ENCODE results near the gene PCDH1. TPM values are rescaled to one million over a fixed set of nuclear protein-coding genes. Genes with fewer than 3 reads are reported as not detected.

The PCDH1 gene
- total RNA-seq, 1 experiment from 2014 or later: 146 TPM

DNA sequence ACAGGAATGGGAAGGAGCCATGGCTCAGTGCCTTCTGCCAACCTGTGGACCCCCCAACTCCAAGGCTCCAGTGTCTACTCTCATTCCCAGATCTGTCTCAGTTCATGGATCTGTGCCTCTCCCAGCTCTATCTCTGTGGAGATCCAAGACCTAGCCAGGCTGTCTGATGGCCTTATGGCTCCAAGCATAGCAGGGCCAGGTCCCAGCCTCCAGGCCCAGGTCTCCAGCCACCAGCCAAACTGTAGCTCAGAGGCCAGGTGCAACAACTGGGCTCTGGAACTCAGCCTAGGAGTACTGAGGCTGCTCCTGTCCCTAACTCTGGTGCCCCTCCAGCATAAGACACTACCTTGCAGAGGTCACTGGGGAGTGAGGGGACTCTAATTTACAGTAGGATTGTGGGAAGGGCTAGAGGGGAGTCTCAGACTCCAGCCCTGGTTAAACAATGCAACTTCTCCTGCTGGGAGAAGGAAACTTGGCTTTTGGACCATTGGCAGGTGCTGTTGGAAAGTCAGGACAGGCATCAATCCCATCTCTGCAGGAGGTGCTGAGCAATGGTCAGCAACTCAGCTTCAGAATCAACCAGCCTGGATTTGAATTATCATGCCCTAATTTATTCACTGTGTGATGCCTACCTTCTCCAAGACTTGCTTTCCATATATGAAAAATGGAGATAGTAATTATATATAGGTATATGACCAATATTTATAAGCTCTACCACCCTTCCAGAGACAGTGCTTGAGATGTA is 63.0 kb downstream of the PCDH1 start:
- intact Hi-C loops (cut with micrococcal nuclease; ENCODE audit: unreplicated experiment): no loop called here
- no peak for DNase-seq
- H3K36me3 Mint-ChIP-seq (ENCODE audit: insufficient read depth, unreplicated experiment): peaks cover 7% of the 10 kb centered on the region
- H3K9me3 Mint-ChIP-seq (ENCODE audit: low read depth, unreplicated experiment): no peaks in the 10 kb centered on the region
- no peak overlapping the region for H3K4me3 Mint-ChIP-seq (ENCODE audit: low read depth, unreplicated experiment)
- CTCF ChIA-PET: interaction anchor here (0.6 to 3.7 kb wide), 4 partner anchors 11 to 1052 kb away, joined by 3 to 15 read pairs (median 4); partner anchors contain the start of gene PCDH1
- H3K27ac Mint-ChIP-seq (ENCODE audit: unreplicated experiment): no peak overlapping the region
- TF ChIP-seq, protein P1, sequence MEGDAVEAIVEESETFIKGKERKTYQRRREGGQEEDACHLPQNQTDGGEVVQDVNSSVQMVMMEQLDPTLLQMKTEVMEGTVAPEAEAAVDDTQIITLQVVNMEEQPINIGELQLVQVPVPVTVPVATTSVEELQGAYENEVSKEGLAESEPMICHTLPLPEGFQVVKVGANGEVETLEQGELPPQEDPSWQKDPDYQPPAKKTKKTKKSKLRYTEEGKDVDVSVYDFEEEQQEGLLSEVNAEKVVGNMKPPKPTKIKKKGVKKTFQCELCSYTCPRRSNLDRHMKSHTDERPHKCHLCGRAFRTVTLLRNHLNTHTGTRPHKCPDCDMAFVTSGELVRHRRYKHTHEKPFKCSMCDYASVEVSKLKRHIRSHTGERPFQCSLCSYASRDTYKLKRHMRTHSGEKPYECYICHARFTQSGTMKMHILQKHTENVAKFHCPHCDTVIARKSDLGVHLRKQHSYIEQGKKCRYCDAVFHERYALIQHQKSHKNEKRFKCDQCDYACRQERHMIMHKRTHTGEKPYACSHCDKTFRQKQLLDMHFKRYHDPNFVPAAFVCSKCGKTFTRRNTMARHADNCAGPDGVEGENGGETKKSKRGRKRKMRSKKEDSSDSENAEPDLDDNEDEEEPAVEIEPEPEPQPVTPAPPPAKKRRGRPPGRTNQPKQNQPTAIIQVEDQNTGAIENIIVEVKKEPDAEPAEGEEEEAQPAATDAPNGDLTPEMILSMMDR (IDR thresholded peaks at IDR 0.05; ENCODE audit: unreplicated experiment): no peak
- no peaks in the 10 kb centered on the region for H3K4me1 Mint-ChIP-seq (ENCODE audit: low read depth, unreplicated experiment)
- BruUV-seq (replicated peaks): no TSS peak
- peaks cover 16% of the 10 kb centered on the region for H3K27me3 Mint-ChIP-seq (ENCODE audit: unreplicated experiment)

DNA sequence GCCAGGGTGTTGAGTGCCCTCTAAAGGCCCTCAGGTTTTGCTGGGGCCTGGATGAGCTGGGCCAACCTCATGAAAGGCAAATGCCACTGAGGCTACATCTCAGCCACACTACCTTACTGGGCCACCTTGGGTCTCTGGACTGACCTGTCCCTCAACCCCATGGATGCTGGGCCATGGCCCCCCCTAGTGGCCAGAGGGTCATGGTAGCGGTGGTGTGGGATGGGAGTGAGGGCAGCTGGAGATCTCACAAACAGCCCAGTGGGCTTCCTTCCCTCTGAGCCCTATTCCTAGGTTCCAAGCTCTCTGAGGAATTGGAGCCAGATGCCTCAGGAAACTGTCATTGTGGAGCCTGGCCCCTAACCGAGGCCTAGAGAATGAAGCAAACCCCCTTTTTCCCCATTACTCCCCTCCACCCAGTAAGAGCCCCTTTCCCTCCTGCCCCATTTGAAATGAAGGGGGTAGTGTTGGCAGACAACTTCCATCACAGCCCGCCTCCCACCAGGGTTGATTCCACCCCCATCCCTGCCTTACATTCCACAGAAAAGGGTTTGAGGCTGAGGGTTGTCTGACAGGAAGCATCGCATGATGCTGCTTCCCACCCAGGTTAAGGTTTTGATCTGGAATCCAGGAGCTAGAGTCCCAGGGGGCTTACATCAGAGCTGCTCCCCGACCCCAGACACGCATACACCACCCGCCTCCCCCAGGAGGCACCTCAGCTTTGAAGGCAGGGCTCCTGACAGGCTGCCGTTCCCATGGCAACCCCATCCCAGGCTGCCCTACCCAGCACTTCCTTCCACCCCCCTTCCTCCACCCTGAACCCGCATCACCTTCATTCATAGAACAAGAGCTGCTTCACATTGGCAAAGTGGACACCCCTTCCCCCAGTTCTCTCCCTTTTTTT is 63.9 kb downstream of the PCDH1 start:
- TF ChIP-seq, protein P1 (IDR thresholded peaks at IDR 0.05; ENCODE audit: unreplicated experiment): peak; percentile 75
- Mint-ChIP-seq H3K36me3 (ENCODE audit: insufficient read depth, unreplicated experiment) (no peaks in the 10 kb centered on the region), H3K4me3 (ENCODE audit: low read depth, unreplicated experiment) (no peak overlapping the region), H3K9me3 (ENCODE audit: low read depth, unreplicated experiment) (no peaks in the 10 kb centered on the region), H3K27ac (ENCODE audit: unreplicated experiment) (no peak overlapping the region), H3K27me3 (ENCODE audit: unreplicated experiment) (peaks cover 21% of the 10 kb centered on the region), H3K4me1 (ENCODE audit: low read depth, unreplicated experiment) (no peaks in the 10 kb centered on the region)
- peak; percentile 87 for DNase-seq
- intact Hi-C loops (cut with micrococcal nuclease; ENCODE audit: unreplicated experiment): loop anchor here (1.0 to 5.0 kb wide), 3 partner anchors 34 to 112 kb away; partner anchors contain the start of gene PCDH1
- no TSS peak for BruUV-seq (replicated peaks)
- CTCF ChIA-PET: interaction anchor here (0.7 to 3.7 kb wide), 7 partner anchors 57 to 147 kb away, joined by 3 to 15 read pairs (median 4); partner anchors contain the start of genes DELE1 and PCDH1

DNA sequence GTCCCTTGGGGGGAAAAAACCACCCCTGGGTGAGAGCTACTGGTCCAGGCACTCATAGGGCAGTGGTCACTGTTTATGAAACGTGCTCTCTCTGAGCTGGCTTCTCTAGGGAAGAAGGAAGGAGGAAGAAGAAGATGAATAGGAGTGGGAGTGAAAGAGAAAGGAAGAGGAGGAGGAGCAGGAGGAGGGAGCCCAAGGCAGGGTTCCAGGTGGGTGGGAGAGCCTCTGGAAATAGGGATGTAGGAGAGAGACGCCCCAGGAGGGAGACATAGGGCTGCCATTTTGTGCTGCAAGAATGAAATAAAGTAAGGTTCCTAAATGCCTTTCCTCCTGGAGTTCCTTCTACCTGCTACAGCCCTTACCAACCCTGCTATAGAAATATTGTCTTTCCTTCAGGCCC is 65.7 kb downstream of the PCDH1 start:
- no peaks in the 10 kb centered on the region for H3K4me1 Mint-ChIP-seq (ENCODE audit: low read depth, unreplicated experiment)
- no peak for DNase-seq
- H3K4me3 Mint-ChIP-seq (ENCODE audit: low read depth, unreplicated experiment): no peak overlapping the region
- no peaks in the 10 kb centered on the region for H3K36me3 Mint-ChIP-seq (ENCODE audit: insufficient read depth, unreplicated experiment)
- H3K9me3 Mint-ChIP-seq (ENCODE audit: low read depth, unreplicated experiment): no peaks in the 10 kb centered on the region
- CTCF ChIA-PET: interaction anchor here (0.9 to 1.1 kb wide), 3 partner anchors 20 to 110 kb away, joined by 3 to 11 read pairs (median 4); no protein-coding TSS in a partner anchor
- no TSS peak for BruUV-seq (replicated peaks)
- peaks cover 31% of the 10 kb centered on the region for H3K27me3 Mint-ChIP-seq (ENCODE audit: unreplicated experiment)
- TF ChIP-seq, protein P1 (IDR thresholded peaks at IDR 0.05; ENCODE audit: unreplicated experiment): no peak
- intact Hi-C loops (cut with micrococcal nuclease; ENCODE audit: unreplicated experiment): loop anchor here (2.0 to 5.0 kb wide), 2 partner anchors 54 to 65 kb away; partner anchors contain the start of gene PCDH1
- no peak overlapping the region for H3K27ac Mint-ChIP-seq (ENCODE audit: unreplicated experiment)

All from Calu3 (cell line).